KMS-11 (cell line): ENCODE measurements around the gene SH3D21.

Source experiments
- H2AFZ ChIP-seq: fragments of 200-600 bp; sonication (generic); 2 replicates; pipeline ENCODE4 v1.6.1; 2016; ENCODE audit warnings: antibody characterized with exemption, mixed run types, low read depth
- H3K27ac ChIP-seq: fragments of 200-600 bp; sonication (generic); 2 replicates; pipeline ENCODE4 v1.6.1; 2016; ENCODE audit warnings: mild to moderate bottlenecking, mixed run types
- H3K27me3 ChIP-seq: fragments of 200-600 bp; sonication (generic); 2 replicates; pipeline ENCODE4 v1.6.1; 2017; ENCODE audit warnings: mild to moderate bottlenecking, low read depth, mixed run types, moderate library complexity; ENCODE audit not compliant: insufficient read depth
- H3K36me3 ChIP-seq: fragments of 200-600 bp; sonication (generic); 2 replicates; pipeline ENCODE4 v1.6.1; 2017; ENCODE audit warnings: mild to moderate bottlenecking, mixed run types; ENCODE audit not compliant: insufficient read depth
- H3K4me1 ChIP-seq: fragments of 200-600 bp; sonication (generic); 2 replicates; pipeline ENCODE4 v1.6.1; 2016; ENCODE audit warnings: mild to moderate bottlenecking, low read depth, mixed run types; ENCODE audit not compliant: poor library complexity, severe bottlenecking
- H3K4me2 ChIP-seq: fragments of 200-600 bp; sonication (generic); 2 replicates; pipeline ENCODE4 v1.7.0; 2016; ENCODE audit warnings: mild to moderate bottlenecking, mixed run types
- H3K4me3 ChIP-seq: fragments of 200-600 bp; sonication (generic); IDR thresholded peaks from 2 replicates; pipeline ENCODE4 v1.6.1; 2017; ENCODE audit warnings: low read depth, low read length, mixed read lengths; ENCODE audit not compliant: insufficient read depth
- H3K79me2 ChIP-seq: fragments of 200-600 bp; sonication (generic); 2 replicates; pipeline ENCODE4 v1.6.1; 2016; ENCODE audit warnings: low read depth, mixed run types; ENCODE audit not compliant: insufficient read depth
- H3K9ac ChIP-seq: fragments of 200-600 bp; sonication (generic); 2 replicates; pipeline ENCODE4 v1.6.1; 2016; ENCODE audit warnings: mild to moderate bottlenecking, mixed run types
- H4K20me1 ChIP-seq: fragments of 200-600 bp; sonication (generic); 2 replicates; pipeline ENCODE4 v1.6.1; 2016; ENCODE audit warnings: mild to moderate bottlenecking, mixed run types; ENCODE audit not compliant: insufficient read depth
- CTCF ChIP-seq: fragments of 200-600 bp; sonication (generic); conservative IDR thresholded peaks from 2 replicates; pipeline ENCODE4 v1.6.1; 2017; ENCODE audit warnings: low read depth, mild to moderate bottlenecking, antibody characterized with exemption, low read length, moderate library complexity, mixed read lengths

SH3D21 gene

GRCh38 chr1:36295390-36295789 is 10.8 kb upstream of the SH3D21 start:
- no peak overlapping the region for H3K27ac ChIP-seq
- no peak overlapping the region for H2AFZ ChIP-seq
- H3K36me3 ChIP-seq, result no peaks in the 10 kb centered on the region; the same call in 1 of the 2 replicates
- H3K27me3 ChIP-seq, result no peaks in the 10 kb centered on the region
- peaks cover 10% of the 10 kb centered on the region for H3K4me1 ChIP-seq
- H3K79me2 ChIP-seq, result no peaks in the 10 kb centered on the region
- H3K4me3 ChIP-seq, result no peak overlapping the region
- no peak overlapping the region for H3K4me2 ChIP-seq
- no peak for TF ChIP-seq CTCF
- H3K9ac ChIP-seq, result no peak overlapping the region
- no peaks in the 10 kb centered on the region for H4K20me1 ChIP-seq

- no peak overlapping the region for H3K9ac ChIP-seq
- peaks cover 10% of the 10 kb centered on the region for H3K4me1 ChIP-seq
- H3K36me3 ChIP-seq, result 0 out of 2 replicates have a peak, but pooled peaks cover 3% of the 10 kb centered on the region
- H3K27me3 ChIP-seq, result no peaks in the 10 kb centered on the region
- H3K79me2 ChIP-seq, result no peaks in the 10 kb centered on the region
- H3K27ac ChIP-seq, result no peak overlapping the region
- no peak overlapping the region for H3K4me3 ChIP-seq
- no peak overlapping the region for H2AFZ ChIP-seq
- no peaks in the 10 kb centered on the region for H4K20me1 ChIP-seq
- TF ChIP-seq CTCF, result no peak
- no peak overlapping the region for H3K4me2 ChIP-seq
Observed at GRCh38 chr1:36297062-36297461, 9.1 kb upstream of the SH3D21 start.

GRCh38 chr1:36298640-36299039 is 7.5 kb upstream of the SH3D21 start:
- Histone ChIP-seq H3K27ac (no peak overlapping the region), H3K4me3 (no peak overlapping the region), H3K9ac (no peak overlapping the region), H3K36me3 (0 out of 2 replicates have a peak, but pooled peaks cover 3% of the 10 kb centered on the region), H4K20me1 (no peaks in the 10 kb centered on the region), H3K27me3 (no peaks in the 10 kb centered on the region), H3K79me2 (no peaks in the 10 kb centered on the region), H3K4me1 (peaks cover 10% of the 10 kb centered on the region), H3K4me2 (no peak overlapping the region), H2AFZ (no peak overlapping the region)
- no peak for TF ChIP-seq CTCF

GRCh38 chr1:36300526-36300925 is 5.6 kb upstream of the SH3D21 start:
- H3K4me3 ChIP-seq, result no peak overlapping the region
- no peak overlapping the region for H2AFZ ChIP-seq
- H4K20me1 ChIP-seq, result no peaks in the 10 kb centered on the region
- H3K4me1 ChIP-seq, result peaks cover 14% of the 10 kb centered on the region
- peak overlapping the region; percentile 35; the same call in 1 of the 2 replicates for H3K27ac ChIP-seq
- 0 out of 2 replicates have a peak, but pooled peaks cover 3% of the 10 kb centered on the region for H3K36me3 ChIP-seq
- no peaks in the 10 kb centered on the region for H3K79me2 ChIP-seq
- H3K9ac ChIP-seq, result no peak overlapping the region
- no peaks in the 10 kb centered on the region for H3K27me3 ChIP-seq
- H3K4me2 ChIP-seq, result no peak overlapping the region
- no peak for TF ChIP-seq CTCF
